ENCODE results near the gene ZC3H8.
"Not testable (repeated sequence)": the region's sequence is repeated elsewhere in the genome, so short reads cannot be mapped to it uniquely, and the experiment has no call there.

ZC3H8 gene

DNA sequence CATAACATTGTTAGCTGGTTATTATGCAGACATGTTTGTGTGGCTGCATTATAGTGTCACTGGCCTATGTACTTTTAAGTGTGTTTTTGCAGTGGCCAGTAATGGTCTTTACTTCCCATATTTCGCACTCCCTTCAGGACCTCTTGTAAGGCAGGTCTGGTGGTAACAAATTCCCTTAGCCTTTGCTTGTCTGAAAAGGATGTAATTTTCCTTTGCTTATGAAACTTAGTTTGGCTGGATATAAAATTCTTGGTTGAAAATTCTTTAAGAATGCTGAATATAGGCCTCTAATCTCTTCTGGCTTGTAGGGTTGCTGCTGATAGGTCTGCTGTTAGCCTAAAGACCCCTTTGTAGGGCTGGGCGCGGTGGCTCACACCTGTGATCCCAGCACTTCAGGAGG, 34.7 kb downstream of the ZC3H8 start:
- Histone ChIP-seq H3F3A (ENCODE audit: insufficient read depth, low read length) (0 out of 2 replicates have a peak, but pooled peaks cover 3% of the 10 kb centered on the region), H2AFZ (ENCODE audit: low read length) (no peak overlapping the region), H3K9me2 (ENCODE audit: low read depth, low read length) (no peaks in the 10 kb centered on the region), H4K20me1 (ENCODE audit: insufficient read depth, low read length) (no peaks in the 10 kb centered on the region), H3K79me2 (ENCODE audit: insufficient read depth, low read length) (no peaks in the 10 kb centered on the region), H3K9me3 (ENCODE audit: low read length) (peaks cover 5% of the 10 kb centered on the region; the same call in 1 of the 2 replicates), H3K27me3 (ENCODE audit: insufficient read depth, low read length) (no peaks in the 10 kb centered on the region), H3K36me3 (ENCODE audit: insufficient read depth, low read length) (peaks cover 66% of the 10 kb centered on the region), H3K9ac (ENCODE audit: low read length) (no peak overlapping the region), H3K4me3 (ENCODE audit: low read depth, low read length, poor library complexity, severe bottlenecking) (no peak overlapping the region), H3K4me2 (ENCODE audit: low read length) (no peak overlapping the region), H3K27ac (ENCODE audit: low read depth, low read length, poor library complexity, severe bottlenecking) (no peak overlapping the region), H3K4me1 (ENCODE audit: insufficient read depth, low read length, severe bottlenecking) (peaks cover 11% of the 10 kb centered on the region)
- TF ChIP-seq, protein P1, sequence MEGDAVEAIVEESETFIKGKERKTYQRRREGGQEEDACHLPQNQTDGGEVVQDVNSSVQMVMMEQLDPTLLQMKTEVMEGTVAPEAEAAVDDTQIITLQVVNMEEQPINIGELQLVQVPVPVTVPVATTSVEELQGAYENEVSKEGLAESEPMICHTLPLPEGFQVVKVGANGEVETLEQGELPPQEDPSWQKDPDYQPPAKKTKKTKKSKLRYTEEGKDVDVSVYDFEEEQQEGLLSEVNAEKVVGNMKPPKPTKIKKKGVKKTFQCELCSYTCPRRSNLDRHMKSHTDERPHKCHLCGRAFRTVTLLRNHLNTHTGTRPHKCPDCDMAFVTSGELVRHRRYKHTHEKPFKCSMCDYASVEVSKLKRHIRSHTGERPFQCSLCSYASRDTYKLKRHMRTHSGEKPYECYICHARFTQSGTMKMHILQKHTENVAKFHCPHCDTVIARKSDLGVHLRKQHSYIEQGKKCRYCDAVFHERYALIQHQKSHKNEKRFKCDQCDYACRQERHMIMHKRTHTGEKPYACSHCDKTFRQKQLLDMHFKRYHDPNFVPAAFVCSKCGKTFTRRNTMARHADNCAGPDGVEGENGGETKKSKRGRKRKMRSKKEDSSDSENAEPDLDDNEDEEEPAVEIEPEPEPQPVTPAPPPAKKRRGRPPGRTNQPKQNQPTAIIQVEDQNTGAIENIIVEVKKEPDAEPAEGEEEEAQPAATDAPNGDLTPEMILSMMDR (IDR thresholded peaks at IDR 0.05; ENCODE audit: low read length), result no peak
- TF ChIP-seq EZH2 (IDR thresholded peaks at IDR 0.05; ENCODE audit: borderline replicate concordance, low read length), result no peak

DNA sequence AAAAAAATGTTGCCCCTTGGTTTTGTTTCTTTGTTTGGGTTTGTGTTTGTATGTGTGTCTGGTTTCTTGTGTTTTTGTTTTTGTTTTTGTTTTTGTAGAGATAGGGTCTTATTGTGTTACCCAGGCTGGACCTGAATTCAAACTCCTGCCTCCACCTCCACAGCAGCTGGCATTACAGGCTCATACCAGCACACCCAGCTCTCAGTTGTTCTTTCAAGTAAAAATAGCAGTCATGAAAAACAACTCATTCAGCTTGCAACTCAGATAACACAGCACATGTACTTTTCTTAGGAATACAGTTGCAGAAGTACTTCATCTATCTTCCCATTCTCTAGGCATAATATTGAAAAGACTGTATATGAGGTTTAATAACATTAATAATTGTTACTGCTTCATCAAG, 37.0 kb downstream of the ZC3H8 start:
- Histone ChIP-seq H3K9ac (ENCODE audit: low read length) (no peak overlapping the region), H3K9me2 (ENCODE audit: low read depth, low read length) (no peaks in the 10 kb centered on the region), H3K4me2 (ENCODE audit: low read length) (no peak overlapping the region), H3F3A (ENCODE audit: insufficient read depth, low read length) (0 out of 2 replicates have a peak, but pooled peaks cover 3% of the 10 kb centered on the region), H3K27me3 (ENCODE audit: insufficient read depth, low read length) (no peaks in the 10 kb centered on the region), H2AFZ (ENCODE audit: low read length) (no peak overlapping the region), H3K4me3 (ENCODE audit: low read depth, low read length, poor library complexity, severe bottlenecking) (no peak overlapping the region), H3K4me1 (ENCODE audit: insufficient read depth, low read length, severe bottlenecking) (peaks cover 11% of the 10 kb centered on the region), H4K20me1 (ENCODE audit: insufficient read depth, low read length) (no peaks in the 10 kb centered on the region), H3K79me2 (ENCODE audit: insufficient read depth, low read length) (no peaks in the 10 kb centered on the region), H3K36me3 (ENCODE audit: insufficient read depth, low read length) (peaks cover 67% of the 10 kb centered on the region), H3K27ac (ENCODE audit: low read depth, low read length, poor library complexity, severe bottlenecking) (peak overlapping the region; percentile 49), H3K9me3 (ENCODE audit: low read length) (peaks cover 5% of the 10 kb centered on the region; the same call in 1 of the 2 replicates)
- TF ChIP-seq, protein P1 (IDR thresholded peaks at IDR 0.05; ENCODE audit: low read length), result no peak
- TF ChIP-seq EZH2 (IDR thresholded peaks at IDR 0.05; ENCODE audit: borderline replicate concordance, low read length), result no peak

DNA sequence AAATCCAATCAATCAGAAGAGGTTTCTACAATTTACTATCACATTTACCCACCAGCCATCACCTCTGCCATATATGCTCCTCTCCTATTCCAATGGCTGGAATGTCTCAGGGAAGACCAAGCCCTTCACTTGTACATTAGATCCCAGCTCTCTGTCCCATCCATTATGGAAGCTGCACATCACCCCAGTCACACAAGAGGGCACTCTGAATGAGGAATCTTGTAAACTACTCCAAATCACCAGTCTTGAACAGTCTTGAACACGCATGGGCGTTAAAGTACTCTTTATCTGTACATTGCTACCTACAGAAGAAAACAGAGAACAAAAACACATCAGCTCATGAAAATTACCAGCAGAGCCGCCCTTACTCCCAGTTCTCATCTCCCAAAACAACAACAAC, 38.7 kb downstream of the ZC3H8 start:
- TF ChIP-seq, protein P1 (IDR thresholded peaks at IDR 0.05; ENCODE audit: low read length), result 0 out of 2 replicates have a peak, but pooled peaks have one; percentile 8
- TF ChIP-seq EZH2 (IDR thresholded peaks at IDR 0.05; ENCODE audit: borderline replicate concordance, low read length), result no peak
- Histone ChIP-seq H3K4me2 (ENCODE audit: low read length) (no peak overlapping the region), H3K36me3 (ENCODE audit: insufficient read depth, low read length) (peaks cover 60% of the 10 kb centered on the region), H3K27me3 (ENCODE audit: insufficient read depth, low read length) (no peaks in the 10 kb centered on the region), H3K9me3 (ENCODE audit: low read length) (no peaks in the 10 kb centered on the region), H3K4me3 (ENCODE audit: low read depth, low read length, poor library complexity, severe bottlenecking) (no peak overlapping the region), H3K9ac (ENCODE audit: low read length) (no peak overlapping the region), H3K27ac (ENCODE audit: low read depth, low read length, poor library complexity, severe bottlenecking) (no peak overlapping the region), H4K20me1 (ENCODE audit: insufficient read depth, low read length) (no peaks in the 10 kb centered on the region), H3K4me1 (ENCODE audit: insufficient read depth, low read length, severe bottlenecking) (peaks cover 11% of the 10 kb centered on the region), H3K9me2 (ENCODE audit: low read depth, low read length) (no peaks in the 10 kb centered on the region), H2AFZ (ENCODE audit: low read length) (no peak overlapping the region), H3K79me2 (ENCODE audit: insufficient read depth, low read length) (no peaks in the 10 kb centered on the region), H3F3A (ENCODE audit: insufficient read depth, low read length) (0 out of 2 replicates have a peak, but pooled peaks cover 3% of the 10 kb centered on the region)

DNA sequence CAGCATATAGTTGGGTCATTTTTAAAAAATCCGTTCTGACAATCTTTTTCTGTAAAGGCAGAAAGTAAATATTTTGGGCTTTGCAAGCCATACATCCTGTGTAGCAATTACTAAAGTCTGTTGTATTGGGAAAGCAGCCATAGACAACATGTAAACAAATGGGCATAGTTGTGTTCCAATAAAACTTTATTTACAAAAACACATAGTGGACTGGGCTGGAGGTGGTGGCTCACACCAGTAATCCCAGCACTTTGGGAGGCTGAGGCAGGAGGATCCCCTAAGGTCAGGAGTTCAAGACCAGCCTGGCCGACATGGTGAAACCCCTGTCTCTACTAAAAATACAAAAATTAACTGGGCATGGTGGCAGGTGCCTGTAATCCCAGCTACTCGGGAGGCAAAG, 46.9 kb downstream of the ZC3H8 start:
- not testable (repeated sequence) for H3K27ac ChIP-seq (ENCODE audit: low read depth, low read length, poor library complexity, severe bottlenecking); H3K79me2 ChIP-seq (ENCODE audit: insufficient read depth, low read length); H3K4me3 ChIP-seq (ENCODE audit: low read depth, low read length, poor library complexity, severe bottlenecking); H2AFZ ChIP-seq (ENCODE audit: low read length); H3K4me1 ChIP-seq (ENCODE audit: insufficient read depth, low read length, severe bottlenecking); H3K4me2 ChIP-seq (ENCODE audit: low read length); H3K36me3 ChIP-seq (ENCODE audit: insufficient read depth, low read length); H3K9me2 ChIP-seq (ENCODE audit: low read depth, low read length); H4K20me1 ChIP-seq (ENCODE audit: insufficient read depth, low read length); H3F3A ChIP-seq (ENCODE audit: insufficient read depth, low read length); H3K9ac ChIP-seq (ENCODE audit: low read length); H3K27me3 ChIP-seq (ENCODE audit: insufficient read depth, low read length)
- peaks cover 17% of the 10 kb centered on the region for H3K9me3 ChIP-seq (ENCODE audit: low read length)
